ENCODE data around the gene PPP1R15A.

GRCh38 chr19:48883726-48884125 is 11.5 kb downstream of the PPP1R15A start:
- no peak for TF ChIP-seq RAD21 (IDR thresholded peaks at IDR 0.05 in 1 of 2, conservative IDR thresholded peaks at IDR 0.05 in 1 of 2; ENCODE audit: low read depth in 2 of 2, low read length in 2 of 2)
- TF ChIP-seq RFX5 (IDR thresholded peaks at IDR 0.05; ENCODE audit: borderline replicate concordance, low read depth, low read length): no peak
- TF ChIP-seq CTCF (IDR thresholded peaks at IDR 0.05; ENCODE audit: control extremely low read depth in 1 of 3, insufficient read depth in 1 of 3, low read depth in 1 of 3, low read length in 3 of 3): no peak
- no peak for TF ChIP-seq POLR2A (IDR thresholded peaks at IDR 0.05; ENCODE audit: control extremely low read depth in 1 of 2, low read depth in 2 of 2, low read length in 2 of 2)
- TF ChIP-seq CEBPB (IDR thresholded peaks at IDR 0.05; ENCODE audit: low read depth, low read length): no peak

Data from H1 (cell line).